Heart right ventricle (tissue), 16 donors: Measurements from ENCODE around the gene GALNTL6. TPM values are rescaled to one million over a fixed set of nuclear protein-coding genes. Genes with fewer than 3 reads are reported as not detected.

ENCODE experiments used
- ATAC-seq, 8 donors: fragments of 200-7000 bp; cut with Tn5 transposase; one replicate each; pipeline ENCODE4 v1.9.1; 2020; ENCODE audit warnings: mild to moderate bottlenecking in 8 of 8, moderate library complexity in 8 of 8, moderate number of reproducible peaks in 1 of 8
- DNase-seq, 2 donors: peaks; one replicate each; pipeline ENCODE4 v3.0.0-alpha.2; 2020
- H3K27ac ChIP-seq, 10 donors: fragments of 200-600 bp; sonication (generic) in 2 of 10; one replicate each; pipeline versions ENCODE4 v1.5.0 to v1.8.0; 2020 to 2022; ENCODE audit warnings: mild to moderate bottlenecking in 3 of 10
- H3K27me3 ChIP-seq, 7 donors: fragments of 200-600 bp; one replicate each; pipeline ENCODE4 v1.8.0; 2021 to 2022; ENCODE audit warnings: mild to moderate bottlenecking in 2 of 7
- H3K36me3 ChIP-seq, 9 donors: fragments of 200-600 bp; sonication (generic) in 1 of 9; one replicate each; pipeline versions ENCODE4 v1.5.0 to v1.8.0; 2020 to 2022; ENCODE audit warnings: mild to moderate bottlenecking in 2 of 9
- H3K4me1 ChIP-seq, 9 donors: fragments of 200-600 bp; sonication (generic) in 1 of 9; one replicate each; pipeline versions ENCODE4 v1.5.0 to v1.8.0; 2020 to 2022; ENCODE audit warnings: mild to moderate bottlenecking in 4 of 9
- H3K4me3 ChIP-seq, 10 donors: fragments of 200-600 bp; sonication (generic) in 2 of 10; one replicate each; pipeline versions ENCODE4 v1.5.0 to v1.8.0; 2020 to 2022; ENCODE audit warnings: mild to moderate bottlenecking in 7 of 10, moderate library complexity in 2 of 10
- H3K9me3 ChIP-seq, 11 donors: fragments of 200-600 bp in 10 of 11; sonication (generic) in 2 of 11; one replicate each; pipeline versions ENCODE4 v1.5.0 to v1.8.0; 2013 to 2022; ENCODE audit warnings: mild to moderate bottlenecking in 2 of 11, control low read depth in 1 of 11, moderate library complexity in 1 of 11
- CTCF ChIP-seq, 9 donors: fragments of 200-600 bp; sonication (generic) in 2 of 9; IDR thresholded peaks; one replicate each; pipeline versions ENCODE4 v1.5.0 to v1.8.0; 2021 to 2022; ENCODE audit warnings: antibody characterized with exemption in 9 of 9, mild to moderate bottlenecking in 5 of 9, moderate library complexity in 1 of 9
- WGBS, 2 donors: extraction: QIAGEN DNeasy Blood & Tissue Kit; methylation state at CpG; one replicate each; pipeline ENCODE4 v1.1.7; 2013; ENCODE audit warnings: inconsistent platforms in 1 of 2; 5-methylcytosine and 5-hydroxymethylcytosine counted together
- intact Hi-C, 10 donors: fragments of 100-400 bp; cut with DNase I; formaldehyde crosslinking; loops; one replicate each; pipeline versions ENCODE4 v1.11.1 to v1.14.2; 2022
- polyA plus RNA-seq, 2 donors: library from polyadenylated mRNA; stranded (reverse); fragments of 200-250 nt; gene quantifications; one replicate each; pipeline ENCODE4 v1.2.3, GENCODE V29; 2013
- total RNA-seq, 10 donors: library from RNA; stranded (reverse); fragmentation: NEBNext Ultra II Directional in 3 of 10; extraction: Animal tissue kit (Norgen Biotek cat#: 25700) in 3 of 10; gene quantifications; one replicate each; pipeline versions ENCODE4 v1.2.1 to v1.2.4, GENCODE V29; 2021 to 2023
- donor health status: Arrhythmogenic right ventricular cardiomyopathy.
- donor health status: ischemic (EF 13 %, LVEDD 7.1; RV severe dilation, severe dysfunction).
- donor health status: healthy with polysubstance abuse.
- donor health status: DM: no; HTN: yes; CAD: no.
- donor health status: DM: no; HTN: no; CAD: no.
- donor health status: ischemic (EF 25% LVEDD 6.9; RV normal size, moderate dysfunction).
- donor health status: ischemic (EF 25% LVEDD 5.7; RV mildly dilated, moderate dysfunction).
- donor health status: healthy.
- donor health status: DM: yes; HTN: yes; CAD: no.
- donor health status: Ischemic cardiomyopathy.
- donor health status: ischemic (EF 35%, LVEDD 5.7; RV mildly dilated, moderate dysfunction).
- donor health status: nonischemic (EF 11% LVEDD 7.7; RV severe dilation, severe dysfunction).
- donor health status: DM: yes; HTN: yes; CAD: no.
- donor health status: PGD.
- donor health status: ischemic (EF 29% LVEDD 5.4; RV normal size, mild dysfunction).
- donor health status: nonischemic (EF 23%, LVEDD 6.1; RV moderate dilation, normal function).

Gene GALNTL6
- total and polyA plus RNA-seq, 12 donors = 0.14 to 2.6 (median 0.49) TPM; not detected in 6

GRCh38 chr4:172379834-172380233 is 566.6 kb downstream of the GALNTL6 start:
- Histone ChIP-seq H3K36me3 (no peaks in the 10 kb centered on the region), H3K4me1 (no peaks in the 10 kb centered on the region), H3K27ac (no peak overlapping the region), H3K4me3 (no peak overlapping the region), H3K9me3 (peaks cover 0 to 29% (median 0%) of the 10 kb centered on the region in 11 donors), H3K27me3 (no peaks in the 10 kb centered on the region)
- intact Hi-C loops = no loop called here
- TF ChIP-seq CTCF (IDR thresholded peaks at IDR 0.05) = no peak
- no peak for DNase-seq
- 75 to 83% methylated on average over 5 of the region's 5 CpGs for WGBS, 2 donors
- no peak for ATAC-seq

GRCh38 chr4:172390331-172390730 is 577.1 kb downstream of the GALNTL6 start:
- Histone ChIP-seq H3K36me3 (no peaks in the 10 kb centered on the region), H3K27me3 (no peaks in the 10 kb centered on the region), H3K27ac (no peak overlapping the region), H3K4me3 (no peak overlapping the region), H3K9me3 (peaks cover 0 to 3% (median 0%) of the 10 kb centered on the region in 11 donors), H3K4me1 (no peaks in the 10 kb centered on the region)
- TF ChIP-seq CTCF (IDR thresholded peaks at IDR 0.05) = no peak
- no peak for ATAC-seq
- intact Hi-C loops = no loop called here
- no peak for DNase-seq
- WGBS, 2 donors = 79 to 84% methylated on average over 1 of the region's 1 CpG

GRCh38 chr4:172392741-172393140 is 579.5 kb downstream of the GALNTL6 start:
- Histone ChIP-seq H3K27ac (no peak overlapping the region), H3K4me3 (no peak overlapping the region), H3K4me1 (no peaks in the 10 kb centered on the region), H3K9me3 (no peaks in the 10 kb centered on the region), H3K27me3 (no peaks in the 10 kb centered on the region), H3K36me3 (no peaks in the 10 kb centered on the region)
- ATAC-seq = no peak
- intact Hi-C loops = no loop called here
- no peak for TF ChIP-seq CTCF (IDR thresholded peaks at IDR 0.05)
- 86 to 87% methylated on average over 10 of the region's 10 CpGs for WGBS, 2 donors
- DNase-seq = no peak

GRCh38 chr4:172393220-172393619 is 580.0 kb downstream of the GALNTL6 start:
- no peak for TF ChIP-seq CTCF (IDR thresholded peaks at IDR 0.05)
- ATAC-seq (no peak), DNase-seq (no peak)
- Histone ChIP-seq H3K4me3 (no peak overlapping the region), H3K27me3 (no peaks in the 10 kb centered on the region), H3K9me3 (no peaks in the 10 kb centered on the region), H3K27ac (no peak overlapping the region), H3K4me1 (no peaks in the 10 kb centered on the region), H3K36me3 (no peaks in the 10 kb centered on the region)
- 65 to 72% methylated on average over 3 of the region's 3 CpGs for WGBS, 2 donors
- intact Hi-C loops = no loop called here
